ENCODE data around the gene KCNC1.

The KCNC1 gene

GRCh38 chr11:17721242-17721999, 13.2 kb upstream of the KCNC1 start:
- FAIRE-seq (no peak), DNase-seq (ENCODE audit: insufficient read length, low spot score) (no peak)
- TF ChIP-seq POLR2A (IDR thresholded peaks at IDR 0.05; ENCODE audit: low read depth, low read length): no peak

GRCh38 chr11:17722000-17722643, 12.5 kb upstream of the KCNC1 start:
- FAIRE-seq (no peak), DNase-seq (ENCODE audit: insufficient read length, low spot score) (no peak)
- TF ChIP-seq POLR2A (IDR thresholded peaks at IDR 0.05; ENCODE audit: low read depth, low read length): no peak

DNA sequence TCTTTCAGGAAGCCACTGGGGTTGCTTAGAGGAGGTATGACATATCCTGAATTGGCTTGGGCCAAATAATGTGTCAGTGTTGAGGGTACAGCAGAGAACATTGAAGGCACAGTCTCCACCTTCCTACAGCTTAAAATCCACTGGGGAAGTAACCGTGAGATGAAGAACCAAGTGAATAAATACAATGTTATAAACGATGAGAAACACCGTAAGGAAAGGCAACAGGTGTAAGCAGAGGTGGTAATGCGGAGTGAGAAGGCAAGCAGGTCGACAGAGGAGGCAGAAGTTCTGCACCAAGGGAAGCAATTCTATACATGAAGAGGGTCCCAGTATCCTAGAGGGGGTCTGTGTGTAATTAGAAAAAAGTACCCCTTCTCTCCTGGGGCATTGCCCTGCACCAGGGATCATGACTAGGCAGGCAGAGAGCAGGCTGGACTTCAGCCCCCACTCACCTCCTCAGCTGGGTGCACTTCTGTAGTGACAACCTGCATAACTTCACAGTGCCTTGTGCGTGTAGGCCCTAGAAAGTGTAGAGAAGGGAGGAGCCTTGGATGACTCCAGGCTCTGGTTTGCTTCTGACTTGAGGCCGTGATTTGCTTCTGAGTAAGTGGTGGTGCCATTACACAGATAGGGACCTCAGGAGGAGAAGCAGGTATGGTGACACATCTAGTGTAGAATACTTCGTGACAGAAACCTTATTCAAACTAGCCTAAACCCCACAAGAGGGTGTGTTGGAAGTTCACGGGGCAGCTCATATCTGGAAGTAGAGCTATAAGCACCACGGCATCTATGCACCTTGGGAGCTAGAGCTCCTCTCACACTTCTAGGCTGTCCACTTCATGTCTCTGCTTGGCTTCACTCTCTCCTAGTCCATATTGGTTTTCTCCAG, 10.3 kb upstream of the KCNC1 start:
- DNase-seq (ENCODE audit: insufficient read length, low spot score) (no peak), FAIRE-seq (no peak)
- TF ChIP-seq POLR2A (IDR thresholded peaks at IDR 0.05; ENCODE audit: low read depth, low read length): no peak

DNA sequence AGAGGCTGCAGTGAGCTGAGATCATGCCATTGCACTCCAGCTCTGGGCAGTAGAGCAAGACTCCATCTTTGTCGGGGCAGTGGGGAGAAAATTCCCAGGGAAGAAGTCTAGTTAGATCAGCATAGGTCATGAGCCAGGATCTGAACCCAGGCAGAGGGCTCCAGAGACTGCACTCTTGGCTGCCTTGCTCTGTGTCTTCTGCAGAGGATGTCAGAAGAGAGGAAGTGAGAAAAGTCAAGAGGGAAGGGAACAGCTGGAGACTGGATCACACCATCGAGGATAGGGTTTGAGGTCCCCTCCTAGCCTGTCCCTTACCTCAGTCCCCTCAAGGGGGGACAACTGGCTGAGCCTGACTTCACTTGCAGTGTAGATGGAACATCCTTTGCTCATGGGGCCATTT, 9.4 kb upstream of the KCNC1 start:
- no peak for TF ChIP-seq POLR2A (IDR thresholded peaks at IDR 0.05; ENCODE audit: low read depth, low read length)
- DNase-seq (ENCODE audit: insufficient read length, low spot score): no peak
- no peak for FAIRE-seq

DNA sequence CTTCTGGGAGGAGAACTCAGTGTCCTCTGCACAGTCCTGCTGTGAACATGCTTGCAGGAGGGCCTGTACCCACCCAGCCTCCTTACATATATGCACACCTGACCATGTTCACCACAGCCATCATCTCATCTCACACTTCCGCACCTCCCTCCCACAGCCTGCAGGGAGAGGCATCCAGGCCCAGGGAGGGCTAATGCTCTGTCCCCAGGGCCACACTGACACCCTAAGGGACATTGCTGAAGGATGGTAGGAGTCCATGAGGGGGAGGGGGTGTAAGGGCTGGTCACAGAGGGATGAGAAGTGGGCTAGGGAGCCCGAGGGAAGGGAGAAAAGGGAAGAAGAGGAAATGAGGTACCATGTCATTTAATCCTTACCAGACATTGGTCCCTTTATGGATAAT, 4.4 kb upstream of the KCNC1 start:
- TF ChIP-seq POLR2A (IDR thresholded peaks at IDR 0.05; ENCODE audit: low read depth, low read length): no peak
- DNase-seq (ENCODE audit: insufficient read length, low spot score) (no peak), FAIRE-seq (no peak)

GRCh38 chr11:17730608-17731462, 3.7 kb upstream of the KCNC1 start:
- FAIRE-seq: peak; percentile 30
- DNase-seq (ENCODE audit: insufficient read length, low spot score): peak; percentile 98
- no peak for TF ChIP-seq POLR2A (IDR thresholded peaks at IDR 0.05; ENCODE audit: low read depth, low read length)

DNA sequence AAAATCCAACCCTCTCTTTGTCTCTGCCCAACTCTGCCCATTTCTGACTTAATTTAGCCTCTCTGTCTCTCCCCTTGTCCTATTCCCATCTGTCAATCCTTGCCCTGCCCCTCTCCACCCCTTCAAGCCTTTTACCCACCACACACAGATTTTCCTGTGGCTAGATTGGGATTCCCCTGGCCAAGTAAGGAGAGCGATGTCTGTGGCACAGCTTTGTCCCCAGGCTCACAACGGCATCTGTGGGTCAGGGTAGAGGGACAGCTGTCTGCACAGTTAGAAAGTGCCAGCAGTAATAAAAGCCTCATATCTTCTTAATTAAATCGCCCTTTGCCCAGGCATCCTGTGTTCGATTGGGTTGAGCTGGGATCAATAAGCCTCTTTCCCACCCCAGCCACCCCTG, 1.3 kb upstream of the KCNC1 start:
- DNase-seq (ENCODE audit: insufficient read length, low spot score) (no peak), FAIRE-seq (no peak)
- no peak for TF ChIP-seq POLR2A (IDR thresholded peaks at IDR 0.05; ENCODE audit: low read depth, low read length)

DNA sequence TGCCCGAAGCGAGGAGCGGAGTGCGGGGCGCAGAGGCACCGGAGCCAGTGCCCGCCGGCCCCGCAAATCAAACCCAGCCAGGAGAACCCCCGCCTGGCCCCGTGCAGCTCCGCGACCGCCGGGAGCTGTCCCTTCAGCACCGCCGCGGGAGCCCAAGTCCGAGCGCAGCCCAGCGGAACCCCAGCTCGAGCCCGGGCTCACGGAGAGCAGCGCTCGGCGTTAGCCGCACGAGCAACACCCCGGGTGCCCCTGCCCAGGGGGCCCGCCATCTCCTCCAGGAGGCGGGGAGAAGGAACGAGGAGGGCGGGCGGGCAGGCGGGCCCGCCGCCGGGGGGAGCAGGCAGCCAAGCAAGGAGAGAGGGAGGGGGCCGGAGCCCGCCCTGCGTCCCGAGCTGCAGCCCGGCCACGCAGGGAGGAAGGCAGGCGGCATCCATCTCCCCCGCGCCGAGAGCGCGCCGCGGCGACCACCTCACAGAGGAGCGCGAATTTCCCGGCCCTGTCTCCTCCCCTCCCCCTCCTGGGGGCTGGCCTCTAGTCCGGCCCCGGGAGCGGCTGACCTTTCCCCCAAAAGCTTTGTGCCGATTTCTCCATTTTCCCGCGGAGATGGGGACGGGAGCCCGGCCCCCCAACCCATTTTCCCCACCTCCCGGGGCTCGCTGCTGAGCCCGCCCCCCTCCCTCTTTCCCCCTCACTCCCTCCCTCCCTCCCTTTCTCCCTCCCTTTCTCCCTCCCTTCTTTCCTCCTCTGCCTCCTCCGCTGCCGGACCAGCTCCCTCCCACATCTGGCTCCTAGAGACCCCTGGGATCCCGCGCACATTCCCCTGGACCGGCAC, 621 bp downstream of the KCNC1 start:
- FAIRE-seq (no peak), DNase-seq (ENCODE audit: insufficient read length, low spot score) (peak; percentile 69)
- no peak for TF ChIP-seq POLR2A (IDR thresholded peaks at IDR 0.05; ENCODE audit: low read depth, low read length)

GRCh38 chr11:17735818-17736578, 1.4 kb downstream of the KCNC1 start:
- DNase-seq (ENCODE audit: insufficient read length, low spot score) (no peak), FAIRE-seq (no peak)
- TF ChIP-seq POLR2A (IDR thresholded peaks at IDR 0.05; ENCODE audit: low read depth, low read length): no peak

- TF ChIP-seq POLR2A (IDR thresholded peaks at IDR 0.05; ENCODE audit: low read depth, low read length): no peak
- DNase-seq (ENCODE audit: insufficient read length, low spot score) (no peak), FAIRE-seq (no peak)
Observed at GRCh38 chr11:17736579-17736893, 2.0 kb downstream of the KCNC1 start.

DNA sequence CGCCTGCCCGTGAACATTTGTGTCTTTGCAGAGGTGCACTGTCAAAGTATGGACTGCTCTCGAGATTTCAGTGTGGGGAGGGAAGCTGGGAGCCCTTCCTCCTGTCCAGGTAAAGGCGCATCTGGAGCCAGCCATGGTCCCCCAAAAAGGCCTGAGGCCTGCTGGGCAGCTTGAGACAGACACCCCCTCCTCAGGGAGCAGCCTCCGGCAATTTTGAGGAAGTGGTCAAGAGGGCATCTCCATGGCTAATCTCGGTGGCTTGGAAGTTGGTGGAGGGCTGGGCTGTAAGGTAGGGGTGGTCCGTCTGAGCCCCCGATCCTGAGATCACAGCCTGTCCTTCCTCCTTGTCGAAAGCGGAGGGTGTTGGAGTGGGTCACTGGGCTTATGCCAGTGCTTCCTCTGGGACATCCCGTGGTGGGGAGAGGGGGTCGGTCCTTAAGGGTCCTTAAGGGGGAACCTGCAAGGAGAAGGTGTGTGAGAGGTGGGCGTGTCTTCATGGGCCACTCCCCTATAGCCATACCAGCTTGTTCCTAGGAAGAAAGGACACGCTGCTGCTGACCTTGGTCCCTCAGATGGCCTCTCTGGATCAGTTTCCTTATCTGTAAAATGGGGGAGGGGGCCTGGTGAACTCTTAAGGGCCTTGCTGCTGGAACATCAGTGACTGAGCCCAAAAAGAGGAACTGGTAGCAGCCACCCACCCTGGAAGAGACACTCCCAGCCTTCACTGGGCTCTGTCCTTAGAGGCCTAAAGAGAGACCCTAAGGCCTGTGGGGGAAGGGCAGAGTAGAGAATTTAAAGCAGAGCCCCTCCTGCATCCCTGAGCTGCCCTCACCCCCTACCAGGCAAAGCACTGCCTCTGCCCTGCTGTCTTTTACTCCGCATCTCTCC, 2.6 kb downstream of the KCNC1 start:
- FAIRE-seq: no peak
- no peak for DNase-seq (ENCODE audit: insufficient read length, low spot score)
- TF ChIP-seq POLR2A (IDR thresholded peaks at IDR 0.05; ENCODE audit: low read depth, low read length): no peak
